HepG2 (cell line): Measurements from ENCODE around the gene GUCY2C. TPM values are rescaled to one million over a fixed set of nuclear protein-coding genes. Genes with fewer than 3 reads are reported as not detected.
A peak's percentile ranks its signal among the peaks of the same experiment; 100 is the strongest.

Experiments used
- ATRX ChIP-seq: sonication (generic); formaldehyde crosslinking; IDR thresholded peaks from 2 replicates; pipeline ENCODE4 v1.4.0; 2020; ENCODE audit warnings: missing genetic modification reagents, borderline replicate concordance
- CAMTA2 ChIP-seq: sonication (generic); formaldehyde crosslinking; IDR thresholded peaks from 2 replicates; pipeline ENCODE4 v1.4.0; 2020; ENCODE audit warnings: mild to moderate bottlenecking, missing genetic modification reagents, borderline replicate concordance
- FOXA3 ChIP-seq: IDR thresholded peaks from 2 replicates; pipeline ENCODE4 v1.6.1; 2016; ENCODE audit warnings: missing genetic modification reagents, missing compliant biosample characterization
- KAT7 ChIP-seq: IDR thresholded peaks from 2 replicates; pipeline ENCODE4 v1.6.1; 2018; ENCODE audit warnings: borderline replicate concordance, missing compliant biosample characterization
- LCORL ChIP-seq, 2 experiments: fragments of 450-650 bp in 1 of 2; sonication (generic) in 1 of 2; formaldehyde crosslinking in 1 of 2; IDR thresholded peaks; 2 replicates each; pipeline versions ENCODE4 v1.5.0 to v1.6.1; 2017 to 2020; ENCODE audit warnings: antibody characterized with exemption in 1 of 2, missing genetic modification reagents in 1 of 2
- MATR3 ChIP-seq: sonication (generic); formaldehyde crosslinking; IDR thresholded peaks from 2 replicates; pipeline ENCODE4 v1.4.0; 2020; ENCODE audit warnings: missing genetic modification reagents
- MYC ChIP-seq: sonication (generic); formaldehyde crosslinking; IDR thresholded peaks from 2 replicates; pipeline ENCODE4 v1.9.0; 2021; ENCODE audit warnings: missing genetic modification reagents, borderline replicate concordance
- SALL1 ChIP-seq: sonication (generic); formaldehyde crosslinking; IDR thresholded peaks from 2 replicates; pipeline ENCODE4 v1.8.0; 2022; ENCODE audit warnings: mild to moderate bottlenecking, missing genetic modification reagents
- ZC3H4 ChIP-seq: sonication (generic); formaldehyde crosslinking; IDR thresholded peaks from 2 replicates; pipeline ENCODE4 v1.4.0; 2020; ENCODE audit warnings: missing genetic modification reagents, borderline replicate concordance
- ZFAT ChIP-seq: sonication (generic); formaldehyde crosslinking; conservative IDR thresholded peaks from 2 replicates; pipeline ENCODE4 v1.8.1; 2023; ENCODE audit warnings: missing genetic modification reagents, inconsistent platforms
- ZFP36L2 ChIP-seq: sonication (generic); formaldehyde crosslinking; IDR thresholded peaks from 2 replicates; pipeline ENCODE4 v1.4.0; 2020; ENCODE audit warnings: missing genetic modification reagents
- ZKSCAN5 ChIP-seq: sonication (generic); formaldehyde crosslinking; IDR thresholded peaks from 2 replicates; pipeline ENCODE4 v1.5.1; 2020; ENCODE audit warnings: mild to moderate bottlenecking, missing genetic modification reagents
- ZMYM3 ChIP-seq: sonication (generic); formaldehyde crosslinking; IDR thresholded peaks from 2 replicates; pipeline ENCODE4 v1.5.1; 2020; ENCODE audit warnings: mild to moderate bottlenecking, missing genetic modification reagents
- ZNF292 ChIP-seq: sonication (generic); formaldehyde crosslinking; IDR thresholded peaks from 2 replicates; pipeline ENCODE4 v1.8.1; 2022; ENCODE audit warnings: mild to moderate bottlenecking, low read depth, missing genetic modification reagents, borderline replicate concordance
- ZNF335 ChIP-seq: sonication (generic); formaldehyde crosslinking; IDR thresholded peaks from 2 replicates; pipeline ENCODE4 v1.4.0; 2020; ENCODE audit warnings: missing genetic modification reagents
- ZNF777 ChIP-seq: sonication (generic); formaldehyde crosslinking; IDR thresholded peaks from 2 replicates; pipeline ENCODE4 v1.4.0; 2020; ENCODE audit warnings: missing genetic modification reagents
- ZNF780A ChIP-seq: sonication (generic); formaldehyde crosslinking; IDR thresholded peaks from 2 replicates; pipeline ENCODE4 v1.8.0; 2022; ENCODE audit warnings: mild to moderate bottlenecking, missing genetic modification reagents, moderate library complexity
- polyA plus RNA-seq, 8 experiments: library from polyadenylated mRNA; depleted of rRNA in 3 of 8; stranded (reverse) in 7 of 8; unstranded in 1 of 8; fragments of >200 nt; fragmentation: Illumina TruSeq in 4 of 8; extraction: Trizol in 4 of 8; gene quantifications; 2 replicates each; pipeline versions ENCODE4 v1.2.1 to v1.2.3, GENCODE V29; 2011 to 2016; ENCODE audit warnings: low read depth in 4 of 8, missing spikeins in 1 of 8, mixed read lengths in 1 of 8; ENCODE audit not compliant: insufficient read depth in 1 of 8
- total RNA-seq, 5 experiments: library from RNA; depleted of rRNA; stranded (reverse); fragments of >200 nt; fragmentation: Illumina TruSeq; extraction: Trizol; gene quantifications; 2 replicates each; pipeline ENCODE4 v1.2.3, GENCODE V29; 2016; ENCODE audit warnings: low read depth in 1 of 5
- TF ChIP-seq, protein P1 (sequence below), 2 experiments: sonication (generic) in 1 of 2; formaldehyde crosslinking in 1 of 2; IDR thresholded peaks; 2 replicates each; pipeline versions ENCODE4 v1.5.1 to v1.6.1; 2011 to 2020; ENCODE audit warnings: borderline replicate concordance in 1 of 2, low read depth in 1 of 2, low read length in 1 of 2, mild to moderate bottlenecking in 1 of 2, missing genetic modification reagents in 1 of 2, moderate library complexity in 1 of 2
- TF ChIP-seq, protein P2 (sequence below): IDR thresholded peaks from 2 replicates; pipeline ENCODE4 v1.6.1; 2016; ENCODE audit warnings: missing biosample characterization, missing genetic modification reagents, low read depth
- TF ChIP-seq, protein P3 (sequence below): sonication (generic); formaldehyde crosslinking; IDR thresholded peaks from 2 replicates; pipeline ENCODE4 v1.4.0; 2020; ENCODE audit warnings: mild to moderate bottlenecking, missing genetic modification reagents
- TF ChIP-seq, protein P4 (sequence below): sonication (generic); formaldehyde crosslinking; IDR thresholded peaks from 2 replicates; pipeline ENCODE4 v1.4.0; 2020; ENCODE audit warnings: missing genetic modification reagents
- TF ChIP-seq, protein P5 (sequence below): sonication (generic); formaldehyde crosslinking; IDR thresholded peaks from 2 replicates; pipeline ENCODE4 v1.5.0; 2020; ENCODE audit warnings: missing genetic modification reagents
- TF ChIP-seq, protein P6 (sequence below): sonication (generic); formaldehyde crosslinking; IDR thresholded peaks from 2 replicates; pipeline ENCODE4 v1.8.1; 2023; ENCODE audit warnings: mild to moderate bottlenecking, missing genetic modification reagents

Gene GUCY2C
- total and polyA plus RNA-seq, 2 of the 13 experiments (the other 11 are each of a cell fraction or from before 2014, with no cell fraction given) = not detected

DNA sequence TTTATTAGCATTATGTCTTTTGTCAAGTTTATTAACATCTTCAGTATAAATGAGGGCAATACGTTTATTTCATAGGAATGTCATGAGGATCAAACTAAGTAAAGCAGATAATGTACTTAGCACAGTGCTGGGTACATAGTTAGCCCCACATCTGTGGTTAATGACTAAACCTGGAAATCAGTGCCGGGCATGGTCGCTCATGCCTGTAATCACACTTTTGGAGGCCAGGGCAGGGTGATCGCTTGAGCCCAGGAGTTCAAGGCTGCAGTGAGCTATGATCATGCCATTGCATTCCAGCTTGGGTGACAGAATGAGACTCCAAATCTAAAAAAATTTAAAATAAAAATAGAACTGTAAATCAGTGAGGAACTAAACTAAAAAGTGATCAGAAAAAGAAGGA is 44.8 kb upstream of the GUCY2C start (continued):
- TF ChIP-seq, protein P1, sequence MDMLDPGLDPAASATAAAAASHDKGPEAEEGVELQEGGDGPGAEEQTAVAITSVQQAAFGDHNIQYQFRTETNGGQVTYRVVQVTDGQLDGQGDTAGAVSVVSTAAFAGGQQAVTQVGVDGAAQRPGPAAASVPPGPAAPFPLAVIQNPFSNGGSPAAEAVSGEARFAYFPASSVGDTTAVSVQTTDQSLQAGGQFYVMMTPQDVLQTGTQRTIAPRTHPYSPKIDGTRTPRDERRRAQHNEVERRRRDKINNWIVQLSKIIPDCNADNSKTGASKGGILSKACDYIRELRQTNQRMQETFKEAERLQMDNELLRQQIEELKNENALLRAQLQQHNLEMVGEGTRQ (IDR thresholded peaks at IDR 0.05; ENCODE audit: low read depth, low read length) = no peak
- TF ChIP-seq, protein P1 (CRISPR knock-in tag; IDR thresholded peaks at IDR 0.05; ENCODE audit: borderline replicate concordance) = no peak
- TF ChIP-seq ZFP36L2 (CRISPR knock-in tag) (no peak), ZFAT (CRISPR knock-in tag) (no peak), ZNF292 (CRISPR knock-in tag) (peak; percentile 63; the same call in 1 of the 2 replicates), FOXA3 (CRISPR knock-in tag) (peak; percentile 56; the same call in 1 of the 2 replicates), MYC (no peak), ZNF780A (CRISPR knock-in tag) (no peak), ZNF777 (no peak), CAMTA2 (CRISPR knock-in tag) (no peak), ZNF335 (CRISPR knock-in tag) (no peak), MATR3 (CRISPR knock-in tag) (no peak), LCORL (IDR thresholded peaks at IDR 0.05) (no peak), LCORL (CRISPR knock-in tag; IDR thresholded peaks at IDR 0.05) (no peak), SALL1 (CRISPR knock-in tag) (peak; percentile 96), KAT7 (CRISPR knock-in tag) (no peak), ZC3H4 (CRISPR knock-in tag) (no peak), ATRX (CRISPR knock-in tag) (no peak), ZMYM3 (CRISPR knock-in tag) (peak; percentile 69; the same call in 1 of the 2 replicates), ZKSCAN5 (CRISPR knock-in tag) (no peak)
- TF ChIP-seq, protein P2, sequence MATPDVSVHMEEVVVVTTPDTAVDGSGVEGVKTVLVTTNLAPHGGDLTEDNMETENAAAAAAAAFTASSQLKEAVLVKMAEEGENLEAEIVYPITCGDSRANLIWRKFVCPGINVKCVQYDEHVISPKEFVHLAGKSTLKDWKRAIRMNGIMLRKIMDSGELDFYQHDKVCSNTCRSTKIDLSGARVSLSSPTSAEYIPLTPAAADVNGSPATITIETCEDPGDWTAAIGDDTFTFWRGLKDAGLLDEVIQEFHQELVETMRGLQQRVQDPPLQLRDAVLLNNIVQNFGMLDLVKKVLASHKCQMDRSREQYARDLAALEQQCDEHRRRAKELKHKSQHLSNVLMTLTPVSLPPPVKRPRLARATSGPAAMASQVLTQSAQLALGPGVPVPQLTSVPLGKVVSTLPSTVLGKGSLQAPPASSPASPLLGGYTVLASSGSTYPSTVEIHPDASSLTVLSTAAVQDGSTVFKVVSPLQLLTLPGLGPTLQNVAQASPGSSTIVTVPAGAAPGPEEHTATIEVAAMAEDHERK = no peak
- TF ChIP-seq, protein P3, sequence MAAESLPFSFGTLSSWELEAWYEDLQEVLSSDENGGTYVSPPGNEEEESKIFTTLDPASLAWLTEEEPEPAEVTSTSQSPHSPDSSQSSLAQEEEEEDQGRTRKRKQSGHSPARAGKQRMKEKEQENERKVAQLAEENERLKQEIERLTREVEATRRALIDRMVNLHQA = no peak
- TF ChIP-seq, protein P4, sequence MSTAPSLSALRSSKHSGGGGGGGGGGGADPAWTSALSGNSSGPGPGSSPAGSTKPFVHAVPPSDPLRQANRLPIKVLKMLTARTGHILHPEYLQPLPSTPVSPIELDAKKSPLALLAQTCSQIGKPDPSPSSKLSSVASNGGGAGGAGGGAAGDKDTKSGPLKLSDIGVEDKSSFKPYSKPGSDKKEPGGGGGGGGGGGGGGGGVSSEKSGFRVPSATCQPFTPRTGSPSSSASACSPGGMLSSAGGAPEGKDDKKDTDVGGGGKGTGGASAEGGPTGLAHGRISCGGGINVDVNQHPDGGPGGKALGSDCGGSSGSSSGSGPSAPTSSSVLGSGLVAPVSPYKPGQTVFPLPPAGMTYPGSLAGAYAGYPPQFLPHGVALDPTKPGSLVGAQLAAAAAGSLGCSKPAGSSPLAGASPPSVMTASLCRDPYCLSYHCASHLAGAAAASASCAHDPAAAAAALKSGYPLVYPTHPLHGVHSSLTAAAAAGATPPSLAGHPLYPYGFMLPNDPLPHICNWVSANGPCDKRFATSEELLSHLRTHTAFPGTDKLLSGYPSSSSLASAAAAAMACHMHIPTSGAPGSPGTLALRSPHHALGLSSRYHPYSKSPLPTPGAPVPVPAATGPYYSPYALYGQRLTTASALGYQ (CRISPR knock-in tag) = no peak
- TF ChIP-seq, protein P5, sequence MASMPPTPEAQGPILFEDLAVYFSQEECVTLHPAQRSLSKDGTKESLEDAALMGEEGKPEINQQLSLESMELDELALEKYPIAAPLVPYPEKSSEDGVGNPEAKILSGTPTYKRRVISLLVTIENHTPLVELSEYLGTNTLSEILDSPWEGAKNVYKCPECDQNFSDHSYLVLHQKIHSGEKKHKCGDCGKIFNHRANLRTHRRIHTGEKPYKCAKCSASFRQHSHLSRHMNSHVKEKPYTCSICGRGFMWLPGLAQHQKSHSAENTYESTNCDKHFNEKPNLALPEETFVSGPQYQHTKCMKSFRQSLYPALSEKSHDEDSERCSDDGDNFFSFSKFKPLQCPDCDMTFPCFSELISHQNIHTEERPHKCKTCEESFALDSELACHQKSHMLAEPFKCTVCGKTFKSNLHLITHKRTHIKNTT (CRISPR knock-in tag) = no peak
- TF ChIP-seq, protein P6, sequence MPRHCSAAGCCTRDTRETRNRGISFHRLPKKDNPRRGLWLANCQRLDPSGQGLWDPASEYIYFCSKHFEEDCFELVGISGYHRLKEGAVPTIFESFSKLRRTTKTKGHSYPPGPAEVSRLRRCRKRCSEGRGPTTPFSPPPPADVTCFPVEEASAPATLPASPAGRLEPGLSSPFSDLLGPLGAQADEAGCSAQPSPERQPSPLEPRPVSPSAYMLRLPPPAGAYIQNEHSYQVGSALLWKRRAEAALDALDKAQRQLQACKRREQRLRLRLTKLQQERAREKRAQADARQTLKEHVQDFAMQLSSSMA (CRISPR knock-in tag) = no peak
